Measurements from ENCODE around the gene SLAIN1. TPM values are rescaled to one million over a fixed set of nuclear protein-coding genes. Genes with fewer than 3 reads are reported as not detected.
A peak's percentile ranks its signal among the peaks of the same experiment; 100 is the strongest.

The SLAIN1 gene
- total and polyA plus RNA-seq, 2 experiments from 2014 or later = not detected

GRCh38 chr13:77786695-77787287, 89.3 kb downstream of the SLAIN1 start:
- no peaks in the 10 kb centered on the region for H4K20me1 ChIP-seq (ENCODE audit: insufficient read depth)
- no peaks in the 10 kb centered on the region for H3K36me3 ChIP-seq (ENCODE audit: low read depth)
- H3K27me3 ChIP-seq (replicated peaks; ENCODE audit: insufficient read depth) = no peaks in the 10 kb centered on the region
- DNase-seq = no peak
- no peaks in the 10 kb centered on the region for H3K79me2 ChIP-seq (ENCODE audit: insufficient read depth)
- TF ChIP-seq EZH2phosphoT487 (IDR thresholded peaks at IDR 0.05; ENCODE audit: insufficient read depth, low read depth) (no peak), EZH2 (IDR thresholded peaks at IDR 0.05; ENCODE audit: insufficient read depth, poor library complexity, severe bottlenecking) (no peak)
- H3K4me2 ChIP-seq (ENCODE audit: unreplicated experiment) = no peak overlapping the region
- 84 to 86% methylated on average over 2 of the region's 2 CpGs for WGBS, 2 experiments (ENCODE audit: low coverage in 1 of 2, low lambda C conversion rate in 2 of 2, missing lambda C conversion rate in 2 of 2)
- in situ Hi-C loops (cut with MboI) = loop anchor here (25.0 kb wide), 2 partner anchors 1026 to 1201 kb away; no protein-coding TSS in a partner anchor
- H3K27ac ChIP-seq = no peak overlapping the region
- H3K9me2 ChIP-seq (ENCODE audit: insufficient read depth) = no peaks in the 10 kb centered on the region
- H3K9ac ChIP-seq = no peak overlapping the region
- no peaks in the 10 kb centered on the region for H3K9me3 ChIP-seq (ENCODE audit: low read depth)
- H3F3A ChIP-seq (ENCODE audit: insufficient read depth) = no peaks in the 10 kb centered on the region
- H3K4me1 ChIP-seq (ENCODE audit: insufficient read depth) = no peaks in the 10 kb centered on the region
- no peak overlapping the region for H2AFZ ChIP-seq
- H3K4me3 ChIP-seq = no peak overlapping the region

- in situ Hi-C loops (cut with MboI) = loop anchor here (25.0 kb wide), 2 partner anchors 1023 to 1198 kb away; no protein-coding TSS in a partner anchor
- no peak overlapping the region for H3K9ac ChIP-seq
- WGBS, 2 experiments (ENCODE audit: low coverage in 1 of 2, low lambda C conversion rate in 2 of 2, missing lambda C conversion rate in 2 of 2) = 81 to 89% methylated on average over 1 of the region's 1 CpG
- no peak for DNase-seq
- no peaks in the 10 kb centered on the region for H3F3A ChIP-seq (ENCODE audit: insufficient read depth)
- H3K9me3 ChIP-seq (ENCODE audit: low read depth) = no peaks in the 10 kb centered on the region
- no peaks in the 10 kb centered on the region for H3K9me2 ChIP-seq (ENCODE audit: insufficient read depth)
- TF ChIP-seq EZH2phosphoT487 (IDR thresholded peaks at IDR 0.05; ENCODE audit: insufficient read depth, low read depth) (no peak), EZH2 (IDR thresholded peaks at IDR 0.05; ENCODE audit: insufficient read depth, poor library complexity, severe bottlenecking) (no peak)
- no peaks in the 10 kb centered on the region for H4K20me1 ChIP-seq (ENCODE audit: insufficient read depth)
- no peak overlapping the region for H3K4me2 ChIP-seq (ENCODE audit: unreplicated experiment)
- no peaks in the 10 kb centered on the region for H3K36me3 ChIP-seq (ENCODE audit: low read depth)
- no peak overlapping the region for H3K27ac ChIP-seq
- no peaks in the 10 kb centered on the region for H3K4me1 ChIP-seq (ENCODE audit: insufficient read depth)
- H3K4me3 ChIP-seq = no peak overlapping the region
- no peaks in the 10 kb centered on the region for H3K79me2 ChIP-seq (ENCODE audit: insufficient read depth)
- H3K27me3 ChIP-seq (replicated peaks; ENCODE audit: insufficient read depth) = peaks cover 5% of the 10 kb centered on the region; the same call in 1 of the 2 replicates
- H2AFZ ChIP-seq = no peak overlapping the region
These were observed 91.9 kb downstream of the SLAIN1 start for GRCh38 chr13:77789376-77789775.

GRCh38 chr13:77800219-77800618, 102.7 kb downstream of the SLAIN1 start:
- no peaks in the 10 kb centered on the region for H4K20me1 ChIP-seq (ENCODE audit: insufficient read depth)
- H3K27me3 ChIP-seq (replicated peaks; ENCODE audit: insufficient read depth) = peaks cover 22% of the 10 kb centered on the region
- no peak overlapping the region for H2AFZ ChIP-seq
- no peaks in the 10 kb centered on the region for H3K9me3 ChIP-seq (ENCODE audit: low read depth)
- no peak overlapping the region for H3K4me3 ChIP-seq
- H3K79me2 ChIP-seq (ENCODE audit: insufficient read depth) = no peaks in the 10 kb centered on the region
- 0% methylated on average over 3 of the region's 3 CpGs for WGBS, 2 experiments (ENCODE audit: low coverage in 1 of 2, low lambda C conversion rate in 2 of 2, missing lambda C conversion rate in 2 of 2)
- TF ChIP-seq EZH2 (IDR thresholded peaks at IDR 0.05; ENCODE audit: insufficient read depth, poor library complexity, severe bottlenecking) (no peak), EZH2phosphoT487 (IDR thresholded peaks at IDR 0.05; ENCODE audit: insufficient read depth, low read depth) (peak; percentile 88)
- peaks cover 11% of the 10 kb centered on the region; the same call in 1 of the 2 replicates for H3K4me1 ChIP-seq (ENCODE audit: insufficient read depth)
- peak; percentile 79 for DNase-seq
- H3K9ac ChIP-seq = no peak overlapping the region
- no peak overlapping the region for H3K27ac ChIP-seq
- H3K36me3 ChIP-seq (ENCODE audit: low read depth) = no peaks in the 10 kb centered on the region
- H3F3A ChIP-seq (ENCODE audit: insufficient read depth) = peaks cover 19% of the 10 kb centered on the region; the same call in 1 of the 2 replicates
- H3K4me2 ChIP-seq (ENCODE audit: unreplicated experiment) = peak overlapping the region; percentile 6
- H3K9me2 ChIP-seq (ENCODE audit: insufficient read depth) = no peaks in the 10 kb centered on the region
- in situ Hi-C loops (cut with MboI) = no loop called here

GRCh38 chr13:77806518-77806917, 109.0 kb downstream of the SLAIN1 start:
- H3K4me2 ChIP-seq (ENCODE audit: unreplicated experiment) = no peak overlapping the region
- H2AFZ ChIP-seq = no peak overlapping the region
- H3F3A ChIP-seq (ENCODE audit: insufficient read depth) = no peaks in the 10 kb centered on the region
- H3K4me3 ChIP-seq = no peak overlapping the region
- H3K9me3 ChIP-seq (ENCODE audit: low read depth) = no peaks in the 10 kb centered on the region
- H3K79me2 ChIP-seq (ENCODE audit: insufficient read depth) = no peaks in the 10 kb centered on the region
- no peaks in the 10 kb centered on the region for H4K20me1 ChIP-seq (ENCODE audit: insufficient read depth)
- H3K9me2 ChIP-seq (ENCODE audit: insufficient read depth) = no peaks in the 10 kb centered on the region
- in situ Hi-C loops (cut with MboI) = no loop called here
- TF ChIP-seq EZH2 (IDR thresholded peaks at IDR 0.05; ENCODE audit: insufficient read depth, poor library complexity, severe bottlenecking) (no peak), EZH2phosphoT487 (IDR thresholded peaks at IDR 0.05; ENCODE audit: insufficient read depth, low read depth) (no peak)
- no peak overlapping the region for H3K9ac ChIP-seq
- no peak for DNase-seq
- WGBS, 2 experiments (ENCODE audit: low coverage in 1 of 2, low lambda C conversion rate in 2 of 2, missing lambda C conversion rate in 2 of 2) = 42 to 60% methylated on average over 1 of the region's 1 CpG
- no peaks in the 10 kb centered on the region for H3K36me3 ChIP-seq (ENCODE audit: low read depth)
- H3K27me3 ChIP-seq (replicated peaks; ENCODE audit: insufficient read depth) = peaks cover 44% of the 10 kb centered on the region
- H3K4me1 ChIP-seq (ENCODE audit: insufficient read depth) = no peaks in the 10 kb centered on the region
- H3K27ac ChIP-seq = no peak overlapping the region

Measured in GM23248 (cell line).